ENCODE data around the gene ZNF296.

Gene ZNF296

DNA sequence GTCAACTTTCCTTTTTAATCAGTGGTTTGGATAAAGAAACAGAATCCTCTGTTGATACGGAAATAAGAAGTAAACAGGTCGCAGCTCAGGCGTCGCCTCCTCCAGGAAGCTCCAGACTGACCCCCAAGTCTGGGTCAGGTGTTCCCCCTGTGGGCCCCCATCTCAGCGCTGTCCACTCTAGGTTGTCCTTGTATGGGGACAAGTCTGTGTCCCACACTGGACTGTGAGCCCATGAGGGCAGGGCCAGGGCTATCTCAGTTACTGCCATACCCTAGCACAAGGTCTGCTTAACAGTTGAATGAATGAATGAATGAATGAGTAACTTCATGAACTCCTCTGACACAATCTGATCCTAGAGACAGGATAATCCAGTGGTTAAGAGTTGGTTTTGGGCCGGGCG is 29.9 kb downstream of the ZNF296 start:
- no peak for DNase-seq (ENCODE audit: low read depth)
- H3K4me3 ChIP-seq (ENCODE audit: low read depth, low read length): no peak overlapping the region
- TF ChIP-seq, protein P1, sequence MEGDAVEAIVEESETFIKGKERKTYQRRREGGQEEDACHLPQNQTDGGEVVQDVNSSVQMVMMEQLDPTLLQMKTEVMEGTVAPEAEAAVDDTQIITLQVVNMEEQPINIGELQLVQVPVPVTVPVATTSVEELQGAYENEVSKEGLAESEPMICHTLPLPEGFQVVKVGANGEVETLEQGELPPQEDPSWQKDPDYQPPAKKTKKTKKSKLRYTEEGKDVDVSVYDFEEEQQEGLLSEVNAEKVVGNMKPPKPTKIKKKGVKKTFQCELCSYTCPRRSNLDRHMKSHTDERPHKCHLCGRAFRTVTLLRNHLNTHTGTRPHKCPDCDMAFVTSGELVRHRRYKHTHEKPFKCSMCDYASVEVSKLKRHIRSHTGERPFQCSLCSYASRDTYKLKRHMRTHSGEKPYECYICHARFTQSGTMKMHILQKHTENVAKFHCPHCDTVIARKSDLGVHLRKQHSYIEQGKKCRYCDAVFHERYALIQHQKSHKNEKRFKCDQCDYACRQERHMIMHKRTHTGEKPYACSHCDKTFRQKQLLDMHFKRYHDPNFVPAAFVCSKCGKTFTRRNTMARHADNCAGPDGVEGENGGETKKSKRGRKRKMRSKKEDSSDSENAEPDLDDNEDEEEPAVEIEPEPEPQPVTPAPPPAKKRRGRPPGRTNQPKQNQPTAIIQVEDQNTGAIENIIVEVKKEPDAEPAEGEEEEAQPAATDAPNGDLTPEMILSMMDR (conservative IDR thresholded peaks at IDR 0.05; ENCODE audit: low read depth, low read length): no peak

DNA sequence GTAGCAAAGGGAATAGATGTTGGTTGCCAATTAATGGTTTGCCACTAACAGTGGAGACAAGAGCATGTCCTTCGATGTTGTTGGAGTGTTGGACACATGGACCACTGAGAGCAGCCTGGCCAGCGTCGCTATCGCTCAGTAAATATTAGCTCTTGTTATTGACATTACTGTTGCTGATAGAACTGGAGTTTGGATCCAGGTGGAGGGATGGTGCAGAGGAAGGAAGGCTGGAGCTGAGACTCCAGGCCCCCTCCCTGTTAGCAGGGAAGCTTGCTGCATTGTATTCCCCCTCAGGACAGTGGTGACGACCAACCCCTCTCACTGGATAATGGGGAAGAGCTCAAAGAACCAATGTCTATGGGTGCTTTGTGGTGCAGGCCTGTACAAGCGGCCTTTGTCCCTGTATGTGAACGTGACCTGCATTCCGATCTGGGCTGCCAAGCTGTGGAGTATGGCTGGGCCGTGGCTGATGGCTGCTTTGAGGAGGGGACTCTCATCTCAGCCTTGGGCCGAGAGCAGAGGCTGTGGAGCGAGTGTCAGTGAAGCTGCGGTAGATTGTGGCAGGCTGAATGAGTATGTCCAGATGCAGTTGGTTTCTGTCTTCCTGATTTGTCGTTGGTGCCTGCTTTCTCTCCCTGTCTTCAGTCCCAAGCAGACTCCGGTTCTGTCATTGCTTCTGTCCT is 30.5 kb downstream of the ZNF296 start:
- TF ChIP-seq, protein P1 (conservative IDR thresholded peaks at IDR 0.05; ENCODE audit: low read depth, low read length): no peak
- no peak overlapping the region for H3K4me3 ChIP-seq (ENCODE audit: low read depth, low read length)
- DNase-seq (ENCODE audit: low read depth): no peak

DNA sequence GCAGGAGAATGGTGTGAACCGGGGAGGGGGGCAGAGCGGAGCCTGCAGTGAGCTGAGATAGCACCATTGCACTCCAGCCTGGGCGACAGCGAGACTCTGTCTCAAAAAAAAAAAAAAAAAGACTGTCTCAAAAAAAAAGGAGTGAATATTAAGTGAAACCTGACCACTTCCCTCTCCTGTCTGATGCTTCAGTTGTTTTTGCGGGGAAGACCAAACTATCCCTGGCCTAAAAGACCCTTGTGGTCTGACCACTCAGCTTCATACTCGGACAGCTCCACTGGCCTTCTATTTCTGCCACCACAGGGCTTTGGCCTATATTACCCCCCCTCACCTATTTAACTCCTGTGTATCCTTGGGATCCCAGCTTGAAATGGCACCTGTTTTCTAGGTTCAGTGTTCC is 35.2 kb downstream of the ZNF296 start:
- TF ChIP-seq, protein P1 (conservative IDR thresholded peaks at IDR 0.05; ENCODE audit: low read depth, low read length): no peak
- no peak overlapping the region for H3K4me3 ChIP-seq (ENCODE audit: low read depth, low read length)
- DNase-seq (ENCODE audit: low read depth): no peak

DNA sequence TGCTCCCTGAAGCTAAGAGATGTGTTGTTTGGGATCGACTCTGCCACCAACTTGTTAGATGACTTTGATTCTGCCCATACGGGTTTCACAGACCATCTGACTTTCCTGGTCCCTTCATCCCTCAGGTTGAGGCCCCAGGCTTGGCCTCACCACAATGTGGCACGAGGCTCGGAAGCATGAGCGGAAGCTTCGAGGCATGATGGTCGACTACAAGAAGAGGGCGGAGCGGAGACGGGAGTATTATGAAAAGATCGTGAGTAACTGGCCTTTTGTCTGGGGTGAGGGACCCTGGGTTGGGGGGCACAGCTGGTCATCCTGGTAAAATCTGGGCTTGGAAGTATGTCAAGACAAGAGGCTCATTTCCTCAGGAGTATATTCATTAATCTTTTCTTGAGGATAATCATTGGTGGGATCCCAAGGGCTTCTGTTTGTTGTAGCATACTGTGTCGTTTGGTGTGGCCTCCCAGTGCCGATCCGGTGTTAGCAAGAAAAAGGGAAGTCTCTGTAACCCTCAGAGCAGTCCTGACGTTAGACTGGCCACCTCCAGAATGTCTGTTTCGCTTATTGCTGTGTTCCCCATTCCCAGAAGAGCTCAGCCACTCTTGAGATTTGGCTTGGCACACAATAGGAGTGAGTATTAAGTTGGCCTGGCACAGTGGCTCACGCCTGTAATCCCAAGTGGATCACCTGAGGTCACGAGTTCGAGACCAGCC is 36.1 kb downstream of the ZNF296 start:
- TF ChIP-seq, protein P1 (conservative IDR thresholded peaks at IDR 0.05; ENCODE audit: low read depth, low read length): no peak
- H3K4me3 ChIP-seq (ENCODE audit: low read depth, low read length): peak overlapping the region; percentile 98
- DNase-seq (ENCODE audit: low read depth): no peak

DNA sequence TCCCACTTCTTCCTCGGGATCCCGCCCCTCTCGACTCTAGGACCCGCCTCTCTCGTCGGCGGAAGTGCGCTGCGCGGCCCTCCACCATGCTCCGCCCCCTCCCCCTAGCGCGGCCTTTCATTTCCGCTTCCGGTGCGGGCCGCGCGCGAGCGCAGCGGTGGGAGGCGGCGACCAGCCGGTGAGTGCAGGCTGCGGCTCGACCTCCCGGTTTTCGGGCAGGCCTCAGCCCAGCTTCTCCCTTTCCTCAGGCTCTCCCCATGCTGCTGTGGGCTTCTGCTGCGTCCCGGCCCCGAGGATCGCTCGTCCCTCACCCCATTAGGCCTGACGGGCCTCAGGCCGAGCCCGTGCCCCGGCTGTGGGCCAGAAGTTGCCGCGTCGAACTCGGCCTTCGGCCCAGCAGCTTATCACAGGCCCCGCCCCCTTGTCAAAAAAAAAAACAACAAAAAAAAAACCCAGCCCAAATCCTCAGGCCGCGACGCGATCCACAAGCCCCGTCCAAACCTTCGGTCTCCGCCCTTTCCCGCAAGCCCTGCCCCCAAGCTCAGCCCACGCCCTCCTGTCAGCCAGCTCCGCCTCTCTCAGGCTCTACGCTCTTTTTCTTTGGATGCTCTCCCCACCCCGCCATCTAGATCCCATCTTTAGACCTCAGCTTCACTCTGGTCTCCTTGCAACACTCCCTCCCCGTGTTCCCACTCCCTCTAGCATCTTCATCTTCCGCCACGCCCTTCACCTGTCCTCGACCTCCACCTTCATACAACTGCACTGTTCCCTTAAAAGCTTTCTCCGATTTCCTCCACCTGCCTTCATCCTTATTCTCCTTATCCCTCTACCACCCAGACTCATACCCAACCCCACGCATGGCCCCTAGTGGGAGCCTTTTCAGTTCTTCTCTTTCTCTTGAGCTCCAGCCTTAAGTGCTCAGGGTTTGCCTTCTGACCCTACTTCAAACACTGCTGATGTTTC is 37.1 kb downstream of the ZNF296 start, which contains the start of gene CLASRP:
Gene CLASRP (plus strand): TSS at position 115 of the 963 bp plus-strand sequence. CDS start 1,168 bp downstream, outside the sequence.
- DNase-seq (ENCODE audit: low read depth): peak; percentile 94
- H3K4me3 ChIP-seq (ENCODE audit: low read depth, low read length): peak within 1 kb of the TSS; percentile 98
- TF ChIP-seq, protein P1 (conservative IDR thresholded peaks at IDR 0.05; ENCODE audit: low read depth, low read length): peak; percentile 8

DNA sequence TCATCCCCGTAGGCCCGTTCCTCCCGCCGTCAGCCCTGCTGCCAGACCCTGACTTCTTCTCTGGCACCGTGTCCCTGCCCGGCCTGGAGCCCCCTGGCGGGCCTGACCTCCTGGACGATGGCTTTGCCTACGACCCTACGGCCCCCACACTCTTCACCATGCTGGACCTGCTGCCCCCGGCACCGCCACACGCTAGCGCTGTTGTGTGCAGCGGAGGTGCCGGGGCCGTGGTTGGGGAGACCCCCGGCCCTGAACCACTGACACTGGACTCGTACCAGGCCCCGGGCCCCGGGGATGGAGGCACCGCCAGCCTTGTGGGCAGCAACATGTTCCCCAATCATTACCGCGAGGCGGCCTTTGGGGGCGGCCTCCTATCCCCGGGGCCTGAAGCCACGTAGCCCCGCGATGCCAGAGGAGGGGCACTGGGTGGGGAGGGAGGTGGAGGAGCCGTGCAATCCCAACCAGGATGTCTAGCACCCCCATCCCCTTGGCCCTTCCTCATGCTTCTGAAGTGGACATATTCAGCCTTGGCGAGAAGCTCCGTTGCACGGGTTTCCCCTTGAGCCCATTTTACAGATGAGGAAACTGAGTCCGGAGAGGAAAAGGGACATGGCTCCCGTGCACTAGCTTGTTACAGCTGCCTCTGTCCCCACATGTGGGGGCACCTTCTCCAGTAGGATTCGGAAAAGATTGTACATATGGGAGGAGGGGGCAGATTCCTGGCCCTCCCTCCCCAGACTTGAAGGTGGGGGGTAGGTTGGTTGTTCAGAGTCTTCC is 38.7 kb downstream of the ZNF296 start:
- H3K4me3 ChIP-seq (ENCODE audit: low read depth, low read length): no peak overlapping the region
- TF ChIP-seq, protein P1 (conservative IDR thresholded peaks at IDR 0.05; ENCODE audit: low read depth, low read length): no peak
- no peak for DNase-seq (ENCODE audit: low read depth)
